ENCODE measurements around the gene ADAR. TPM values are rescaled to one million over a fixed set of nuclear protein-coding genes. Genes with fewer than 3 reads are reported as not detected.

Gene ADAR
- total and polyA plus RNA-seq, 2 of the 4 experiments (the other 2 are of a cell fraction), result 70.9 to 131 TPM

GRCh38 chr1:154641534-154641933, 33.5 kb upstream of the ADAR start:
- no peak overlapping the region for H3K18ac ChIP-seq (ENCODE audit: low read depth, low read length)
- H2BK120ac ChIP-seq (ENCODE audit: low read depth, low read length), result no peak overlapping the region
- H2AK5ac ChIP-seq (ENCODE audit: low read depth, low read length), result no peak overlapping the region
- H3K4me1 ChIP-seq (ENCODE audit: control insufficient read depth, insufficient read depth, low read length), result no peaks in the 10 kb centered on the region
- dilution Hi-C loops (cut with HindIII; ENCODE audit: low sequenced_read_pairs, unreplicated experiment), result no loop called here
- H3K4me2 ChIP-seq (ENCODE audit: low read depth, low read length), result no peak overlapping the region
- H3K27ac ChIP-seq (ENCODE audit: insufficient read depth, low read length), result no peak overlapping the region
- no peak overlapping the region for H3K4me3 ChIP-seq (ENCODE audit: insufficient read depth, low read depth, low read length)
- CTCF ChIA-PET, result no interaction called here
- TF ChIP-seq CHD1 (IDR thresholded peaks at IDR 0.05; ENCODE audit: low read depth, low read length) (no peak), MAZ (IDR thresholded peaks at IDR 0.05; ENCODE audit: borderline replicate concordance, low read depth, low read length) (no peak), FOS (IDR thresholded peaks at IDR 0.05; ENCODE audit: low read depth, low read length) (no peak), SMC3 (IDR thresholded peaks at IDR 0.05; ENCODE audit: low read depth, low read length) (no peak), USF2 (IDR thresholded peaks at IDR 0.05; ENCODE audit: low read depth, low read length) (no peak), NFE2L2 (IDR thresholded peaks at IDR 0.05; ENCODE audit: low read depth, low read length) (no peak), ELK1 (IDR thresholded peaks at IDR 0.05; ENCODE audit: borderline replicate concordance, low read depth, low read length) (no peak), POLR2A (IDR thresholded peaks at IDR 0.05; ENCODE audit: low read depth, low read length) (no peak), BHLHE40 (IDR thresholded peaks at IDR 0.05; ENCODE audit: low read depth, low read length) (no peak), CEBPB (IDR thresholded peaks at IDR 0.05; ENCODE audit: low read depth, low read length) (no peak), MXI1 (IDR thresholded peaks at IDR 0.05; ENCODE audit: borderline replicate concordance, low read depth, low read length) (no peak), RCOR1 (IDR thresholded peaks at IDR 0.05; ENCODE audit: insufficient replicate concordance, low read length) (no peak)
- H3K79me1 ChIP-seq (ENCODE audit: low read depth in 1 of 2, low read length in 2 of 2), result no peaks in the 10 kb centered on the region
- H3K9me3 ChIP-seq (ENCODE audit: control insufficient read depth, insufficient read depth, low read length), result peaks cover 5% of the 10 kb centered on the region; the same call in 1 of the 2 replicates
- H3K36me3 ChIP-seq (ENCODE audit: control insufficient read depth, insufficient read depth, low read length), result no peaks in the 10 kb centered on the region
- no peaks in the 10 kb centered on the region for H4K20me1 ChIP-seq (ENCODE audit: insufficient read depth, low read length)
- ATAC-seq (ENCODE audit: low read depth) (no peak), DNase-seq (no peak)
- H4K91ac ChIP-seq (ENCODE audit: insufficient read depth, low read depth, low read length), result no peak overlapping the region
- BruUV-seq (replicated peaks), result no TSS peak
- intact Hi-C loops (cut with micrococcal nuclease), result no loop called here
- H2BK20ac ChIP-seq (ENCODE audit: low read depth, low read length), result no peak overlapping the region
- H3K27me3 ChIP-seq (ENCODE audit: control insufficient read depth, insufficient read depth, low read length), result peaks cover 4% of the 10 kb centered on the region
- H3K56ac ChIP-seq (ENCODE audit: extremely low read depth, insufficient read depth, low read length), result no peak overlapping the region
- H3K23ac ChIP-seq (ENCODE audit: low read depth, low read length), result no peak overlapping the region
- no peak overlapping the region for H3K14ac ChIP-seq (replicated peaks; ENCODE audit: low read depth, low read length)
- H2BK15ac ChIP-seq (ENCODE audit: low read depth, low read length), result no peak overlapping the region
- H2AFZ ChIP-seq (replicated peaks; ENCODE audit: low read length, poor library complexity), result no peak overlapping the region
- no peak overlapping the region for H3K9ac ChIP-seq (ENCODE audit: low read depth, low read length)
- no peak overlapping the region for H4K8ac ChIP-seq (ENCODE audit: low read depth in 2 of 2, low read length in 2 of 2)
- no peaks in the 10 kb centered on the region for H3K9me1 ChIP-seq (ENCODE audit: insufficient read depth, low read length)
- no peak overlapping the region for H2BK5ac ChIP-seq (ENCODE audit: low read depth, low read length, poor library complexity, severe bottlenecking)
- POLR2A ChIA-PET (ENCODE audit: unreplicated experiment), result no interaction called here
- H3K4ac ChIP-seq (ENCODE audit: low read depth, low read length), result no peak overlapping the region
- no peak overlapping the region for H4K5ac ChIP-seq (ENCODE audit: low read depth, low read length)
- H2AK9ac ChIP-seq (replicated peaks; ENCODE audit: low read depth, low read length, poor library complexity), result no peak overlapping the region
- in situ Hi-C loops (cut with MboI; ENCODE audit: low sequenced_read_pairs), result no loop called here
- WGBS, 2 experiments (ENCODE audit: extremely low coverage in 2 of 2, insufficient read length in 1 of 2), result no CpG with 5 or more reads among the region's 1 CpG
